Heart left ventricle (tissue), 16 donors: ENCODE data around the gene BCAR3. TPM values are rescaled to one million over a fixed set of nuclear protein-coding genes. Genes with fewer than 3 reads are reported as not detected.

Source experiments
- ATAC-seq, 4 donors: fragments of 200-7000 bp; cut with Tn5 transposase; one replicate each; pipeline ENCODE4 v1.9.1; 2020 to 2022; ENCODE audit warnings: moderate library complexity in 4 of 4, mild to moderate bottlenecking in 3 of 4, moderate number of reproducible peaks in 1 of 4
- DNase-seq, 5 donors: peaks; one replicate each; pipeline ENCODE4 v3.0.0-alpha.2; 2020
- H3K27ac ChIP-seq, 12 donors: fragments of 200-600 bp; sonication (generic) in 4 of 12; one replicate each; pipeline versions ENCODE4 v1.5.0 to v1.8.0; 2016 to 2022; ENCODE audit warnings: mild to moderate bottlenecking in 2 of 12
- H3K27me3 ChIP-seq, 9 donors: fragments of 200-600 bp; sonication (generic) in 2 of 9; one replicate each; pipeline versions ENCODE4 v1.5.1 to v1.8.0; 2016 to 2022; ENCODE audit warnings: mild to moderate bottlenecking in 3 of 9
- H3K36me3 ChIP-seq, 9 donors: fragments of 200-600 bp; sonication (generic) in 2 of 9; one replicate each; pipeline versions ENCODE4 v1.5.0 to v1.8.0; 2018 to 2022; ENCODE audit warnings: mild to moderate bottlenecking in 2 of 9
- H3K4me1 ChIP-seq, 12 donors: fragments of 200-600 bp; sonication (generic) in 4 of 12; one replicate each; pipeline versions ENCODE4 v1.5.0 to v1.8.0; 2016 to 2022; ENCODE audit warnings: mild to moderate bottlenecking in 3 of 12
- H3K4me3 ChIP-seq, 12 donors: fragments of 200-600 bp; sonication (generic) in 4 of 12; one replicate each; pipeline versions ENCODE4 v1.5.0 to v1.8.0; 2017 to 2022; ENCODE audit warnings: mild to moderate bottlenecking in 9 of 12, moderate library complexity in 4 of 12
- H3K9me3 ChIP-seq, 12 donors: fragments of 200-600 bp; sonication (generic) in 4 of 12; one replicate each; pipeline versions ENCODE4 v1.5.0 to v1.8.0; 2016 to 2022; ENCODE audit warnings: mild to moderate bottlenecking in 1 of 12
- POLR2A ChIP-seq, 2 donors: fragments of 450-650 bp; IDR thresholded peaks; one replicate each; pipeline ENCODE4 v1.6.1; 2017; ENCODE audit warnings: antibody characterized with exemption in 2 of 2, mild to moderate bottlenecking in 2 of 2, moderate library complexity in 2 of 2
- WGBS, 4 donors: extraction: QIAGEN DNeasy Blood & Tissue Kit in 2 of 4; methylation state at CpG; one replicate each; pipeline versions ENCODE4 v1.1.5 to v1.1.7; 2013 to 2018; 5-methylcytosine and 5-hydroxymethylcytosine counted together
- intact Hi-C, 10 donors: fragments of 100-400 bp; cut with DNase I; formaldehyde crosslinking; loops; one replicate each; pipeline versions ENCODE4 v1.11.1 to v1.14.2; 2022
- polyA plus RNA-seq, 2 donors: library from polyadenylated mRNA; stranded (reverse); fragments of 200-250 nt; gene quantifications; one replicate each; pipeline ENCODE4 v1.2.3, GENCODE V29; 2013
- total RNA-seq, 9 donors: library from RNA; depleted of rRNA in 2 of 9; stranded (reverse); fragments of >200 nt in 2 of 9; fragmentation: NEBNext Ultra II Directional in 3 of 9; extraction: Animal tissue kit (Norgen Biotek cat#: 25700) in 3 of 9; gene quantifications; one replicate each; pipeline versions ENCODE4 v1.1.0 to v1.2.4, GENCODE V29; 2016 to 2023
- TF ChIP-seq, protein P1 (sequence below), 12 donors: fragments of 200-600 bp; sonication (generic) in 4 of 12; IDR thresholded peaks; one replicate each; pipeline versions ENCODE4 v1.5.0 to v1.8.0; 2018 to 2022; ENCODE audit warnings: antibody characterized with exemption in 12 of 12, mild to moderate bottlenecking in 5 of 12
- donor health status: ischemic (EF 13 %, LVEDD 7.1; RV severe dilation, severe dysfunction).
- donor health status: healthy with polysubstance abuse.
- donor health status: DM: no; HTN: yes; CAD: no.
- donor health status: DM: no; HTN: no; CAD: no.
- donor health status: ischemic (EF 25% LVEDD 6.9; RV normal size, moderate dysfunction).
- donor health status: ischemic (EF 25% LVEDD 5.7; RV mildly dilated, moderate dysfunction).
- donor health status: healthy.
- donor health status: DM: yes; HTN: yes; CAD: no.
- donor health status: ischemic (EF 35%, LVEDD 5.7; RV mildly dilated, moderate dysfunction).
- donor health status: nonischemic (EF 11% LVEDD 7.7; RV severe dilation, severe dysfunction).
- donor health status: DM: yes; HTN: yes; CAD: no.
- donor health status: PGD.
- donor health status: ischemic (EF 29% LVEDD 5.4; RV normal size, mild dysfunction).
- donor health status: nonischemic (EF 23%, LVEDD 6.1; RV moderate dilation, normal function).

Gene BCAR3
- total and polyA plus RNA-seq, 11 donors: 6.4 to 25.0 (median 12.9) TPM

DNA sequence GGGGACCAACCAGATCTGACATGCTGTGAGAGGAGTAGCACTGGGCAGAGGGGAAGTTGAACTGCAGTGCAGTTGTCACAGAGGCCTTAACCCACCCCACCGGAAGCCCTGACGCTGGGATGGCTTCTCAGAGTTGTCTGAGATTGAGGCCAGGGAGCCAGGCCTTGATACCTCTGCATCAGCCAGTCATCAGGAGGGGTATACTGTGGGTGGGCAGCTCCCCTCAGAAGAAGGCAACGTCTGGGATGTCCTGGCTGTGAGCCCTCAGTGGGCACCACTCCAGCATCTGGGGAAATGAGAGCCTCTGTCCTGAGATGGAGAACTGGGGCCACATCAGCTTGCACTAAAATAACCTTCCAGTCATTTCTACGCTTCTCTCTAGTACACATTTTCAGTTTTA is 47.9 kb upstream of the BCAR3 start:
- Histone ChIP-seq H3K9me3 (no peaks in the 10 kb centered on the region), H3K27ac (no peak overlapping the region), H3K4me3 (no peak overlapping the region), H3K36me3 (no peaks in the 10 kb centered on the region), H3K4me1 (peaks cover 0 to 26% (median 13%) of the 10 kb centered on the region in 12 donors), H3K27me3 (no peaks in the 10 kb centered on the region)
- 71 to 80% (median 75%) methylated on average over 4 of the region's 4 CpGs for WGBS, 4 donors
- DNase-seq (no peak), ATAC-seq (peak in 1 of 4 donors; percentile 8)
- intact Hi-C loops: loop anchor here in 1 of 10 donors (10.0 kb wide), 1 partner anchor 295 kb away; no protein-coding TSS in a partner anchor
- TF ChIP-seq, protein P1, sequence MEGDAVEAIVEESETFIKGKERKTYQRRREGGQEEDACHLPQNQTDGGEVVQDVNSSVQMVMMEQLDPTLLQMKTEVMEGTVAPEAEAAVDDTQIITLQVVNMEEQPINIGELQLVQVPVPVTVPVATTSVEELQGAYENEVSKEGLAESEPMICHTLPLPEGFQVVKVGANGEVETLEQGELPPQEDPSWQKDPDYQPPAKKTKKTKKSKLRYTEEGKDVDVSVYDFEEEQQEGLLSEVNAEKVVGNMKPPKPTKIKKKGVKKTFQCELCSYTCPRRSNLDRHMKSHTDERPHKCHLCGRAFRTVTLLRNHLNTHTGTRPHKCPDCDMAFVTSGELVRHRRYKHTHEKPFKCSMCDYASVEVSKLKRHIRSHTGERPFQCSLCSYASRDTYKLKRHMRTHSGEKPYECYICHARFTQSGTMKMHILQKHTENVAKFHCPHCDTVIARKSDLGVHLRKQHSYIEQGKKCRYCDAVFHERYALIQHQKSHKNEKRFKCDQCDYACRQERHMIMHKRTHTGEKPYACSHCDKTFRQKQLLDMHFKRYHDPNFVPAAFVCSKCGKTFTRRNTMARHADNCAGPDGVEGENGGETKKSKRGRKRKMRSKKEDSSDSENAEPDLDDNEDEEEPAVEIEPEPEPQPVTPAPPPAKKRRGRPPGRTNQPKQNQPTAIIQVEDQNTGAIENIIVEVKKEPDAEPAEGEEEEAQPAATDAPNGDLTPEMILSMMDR (IDR thresholded peaks at IDR 0.05): no peak
- TF ChIP-seq POLR2A (IDR thresholded peaks at IDR 0.05): no peak

DNA sequence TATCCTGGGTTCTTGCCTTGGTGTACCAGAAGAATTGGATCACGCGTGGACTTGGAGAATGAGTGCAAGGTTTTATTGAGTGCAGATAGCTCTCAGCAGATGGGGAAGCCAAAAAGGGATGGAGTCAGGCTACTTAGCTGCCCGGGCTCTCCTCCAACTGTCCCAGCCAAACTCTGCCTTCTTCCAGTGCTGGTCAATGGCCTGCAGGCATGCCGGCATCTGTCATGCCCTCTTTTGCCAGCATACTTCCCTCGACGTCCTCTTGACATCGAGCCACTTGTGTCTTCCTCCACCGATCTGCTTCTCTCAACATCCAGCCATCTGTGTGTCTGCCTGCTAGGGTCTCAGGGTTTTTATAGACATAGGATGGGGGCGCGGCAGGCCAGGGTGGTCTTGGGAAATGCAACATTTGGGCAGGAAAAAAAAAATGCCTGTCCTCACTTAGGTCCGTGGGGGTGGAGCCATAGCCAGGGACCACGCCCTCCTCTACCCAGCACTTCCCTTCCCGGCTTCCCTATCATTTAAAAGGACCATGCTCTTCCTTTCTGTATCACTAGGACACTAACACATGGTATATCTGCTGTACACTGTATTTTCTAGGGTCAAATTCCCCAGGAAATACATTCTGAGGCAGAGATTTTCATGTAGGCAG is 47.0 kb upstream of the BCAR3 start:
- 69 to 81% (median 72%) methylated on average over 13 of the region's 13 CpGs for WGBS, 4 donors
- H3K27ac ChIP-seq: no peak overlapping the region
- H3K4me1 ChIP-seq: peaks cover 0 to 33% (median 17%) of the 10 kb centered on the region in 12 donors
- TF ChIP-seq POLR2A (IDR thresholded peaks at IDR 0.05): no peak
- TF ChIP-seq, protein P1 (IDR thresholded peaks at IDR 0.05): no peak
- H3K9me3 ChIP-seq: no peaks in the 10 kb centered on the region
- H3K36me3 ChIP-seq: no peaks in the 10 kb centered on the region
- peak; percentile 82 to 87 (median 84) for ATAC-seq
- no peaks in the 10 kb centered on the region for H3K27me3 ChIP-seq
- H3K4me3 ChIP-seq: no peak overlapping the region
- intact Hi-C loops: loop anchor here in 1 of 10 donors (10.0 kb wide), 1 partner anchor 294 kb away; no protein-coding TSS in a partner anchor
- peak in 4 of 5 donors; percentile 43 to 73 (median 48) for DNase-seq

DNA sequence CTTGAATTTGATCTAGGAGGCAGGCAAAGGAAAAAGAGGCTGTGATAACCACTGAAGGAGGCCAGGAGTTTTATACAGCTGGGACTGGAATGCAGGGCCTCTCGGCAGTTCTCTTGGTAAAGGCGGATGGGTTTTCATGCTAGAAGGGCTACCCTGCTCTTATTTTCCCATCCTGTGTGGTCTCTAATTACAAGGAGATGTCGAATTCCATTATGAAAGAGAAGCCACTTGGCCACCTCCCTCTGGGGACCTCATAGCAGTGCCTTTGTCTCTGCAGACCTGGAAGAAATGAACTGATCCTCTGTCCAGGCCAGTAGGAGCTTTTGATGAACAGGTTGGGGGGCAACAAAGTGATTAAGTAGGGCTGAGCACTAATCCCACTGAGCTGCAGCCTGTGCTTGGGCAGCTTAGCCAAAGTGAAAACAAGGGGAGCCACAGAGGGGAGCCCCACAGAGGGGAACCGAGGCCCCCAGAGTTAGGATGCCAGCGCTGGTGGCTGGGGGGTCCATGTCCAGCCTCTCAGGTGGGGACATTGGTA is 42.2 kb upstream of the BCAR3 start:
- ATAC-seq: no peak
- no peak for DNase-seq
- WGBS, 4 donors: 95 to 96% (median 96%) methylated on average over 5 of the region's 5 CpGs
- no peak overlapping the region for H3K4me3 ChIP-seq
- H3K27me3 ChIP-seq: no peaks in the 10 kb centered on the region
- H3K36me3 ChIP-seq: no peaks in the 10 kb centered on the region
- H3K27ac ChIP-seq: peak overlapping the region in 8 of 12 donors; percentile 81 to 95 (median 88)
- no peaks in the 10 kb centered on the region for H3K9me3 ChIP-seq
- H3K4me1 ChIP-seq: peaks cover 5 to 55% (median 41%) of the 10 kb centered on the region in 12 donors
- no peak for TF ChIP-seq POLR2A (IDR thresholded peaks at IDR 0.05)
- TF ChIP-seq, protein P1 (IDR thresholded peaks at IDR 0.05): no peak
- intact Hi-C loops: loop anchor here in 7 of 10 donors (2.0 to 10.0 kb wide), 9 partner anchors 33 to 289 kb away; partner anchors contain the start of gene BCAR3 (in 3 of the 7)

DNA sequence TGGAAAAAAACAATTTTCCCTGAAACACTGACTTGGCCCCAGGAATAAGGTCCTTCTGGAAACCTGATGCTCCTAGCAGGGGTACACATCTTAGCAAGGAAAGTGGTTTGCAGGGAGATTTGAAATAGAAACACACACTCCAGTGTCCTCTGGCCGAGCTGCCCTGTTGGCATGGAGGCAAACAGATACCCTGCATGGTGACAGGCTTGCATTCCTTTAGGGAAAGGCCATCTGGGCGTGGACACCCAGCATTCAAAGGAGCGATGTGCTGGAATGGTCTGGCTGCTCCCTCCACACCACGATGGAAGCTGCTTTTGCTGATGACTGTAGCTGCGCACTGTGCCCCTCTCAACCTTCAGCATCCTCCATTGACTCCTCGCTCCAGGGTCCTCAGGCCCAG is 41.5 kb upstream of the BCAR3 start:
- no peak for TF ChIP-seq POLR2A (IDR thresholded peaks at IDR 0.05)
- TF ChIP-seq, protein P1 (IDR thresholded peaks at IDR 0.05): no peak
- ATAC-seq: peak; percentile 79 to 90 (median 88)
- Histone ChIP-seq H3K27me3 (no peaks in the 10 kb centered on the region), H3K4me3 (no peak overlapping the region), H3K36me3 (no peaks in the 10 kb centered on the region), H3K4me1 (peaks cover 5 to 49% (median 39%) of the 10 kb centered on the region in 12 donors), H3K9me3 (no peaks in the 10 kb centered on the region), H3K27ac (peak overlapping the region; percentile 54 to 95 (median 82))
- intact Hi-C loops: loop anchor here in 7 of 10 donors (2.0 to 10.0 kb wide), 9 partner anchors 34 to 288 kb away; partner anchors contain the start of gene BCAR3 (in 3 of the 7)
- WGBS, 4 donors: 55 to 69% (median 61%) methylated on average over 6 of the region's 6 CpGs
- DNase-seq: peak in 4 of 5 donors; percentile 61 to 88 (median 76)
